H1 (cell line): ENCODE measurements around the gene EYA2. TPM values are rescaled to one million over a fixed set of nuclear protein-coding genes. Genes with fewer than 3 reads are reported as not detected.

Source experiments
- CTCF ChIA-PET: fragments of 300-600 bp; sonication (Branson Sonifier 250); formaldehyde crosslinking; loops from one replicate; lab custom pipeline; 2021; ENCODE audit not compliant: partially characterized antibody; lab: Charles Lee
- POLR2A ChIA-PET: fragments of 300-600 bp; sonication (Branson Sonifier 250); formaldehyde crosslinking; loops from one replicate; lab custom pipeline; 2021; ENCODE audit warnings: inconsistent platforms; ENCODE audit not compliant: partially characterized antibody; lab: Charles Lee
- DNase-seq, 2 experiments: peaks; one replicate each; pipeline versions ENCODE4 v3.0.0 to v3.0.0-alpha.2; 2010 to 2022; ENCODE audit warnings: low spot score in 2 of 2, low read depth in 1 of 2, mixed read lengths in 1 of 2
- FAIRE-seq: peaks from 2 replicates; lab custom pipeline; 2011; peaks lifted over from hg19 to GRCh38; lab: Jason Lieb, UNC
- H2AFZ ChIP-seq: 2 replicates; pipeline ENCODE4 v1.8.1; 2012; ENCODE audit warnings: low read length, inconsistent platforms
- H2AK5ac ChIP-seq: 2 replicates; pipeline ENCODE4 v1.6.1; 2013; ENCODE audit warnings: low read depth, low read length
- H2BK120ac ChIP-seq: replicated peaks from 2 replicates; pipeline ENCODE3; 2013; ENCODE audit warnings: low read depth, low read length, inconsistent platforms
- H2BK12ac ChIP-seq: 2 replicates; pipeline ENCODE4 v1.6.1; 2013; ENCODE audit warnings: low read depth, low read length
- H2BK15ac ChIP-seq: 2 replicates; pipeline ENCODE4 v1.6.1; 2013; ENCODE audit warnings: low read length
- H2BK20ac ChIP-seq: 2 replicates; pipeline ENCODE4 v1.6.1; 2013; ENCODE audit warnings: low read length
- H2BK5ac ChIP-seq: 2 replicates; pipeline ENCODE4 v1.6.1; 2013; ENCODE audit warnings: low read depth, low read length
- H3K14ac ChIP-seq: 2 replicates; pipeline ENCODE4 v1.6.1; 2013; ENCODE audit warnings: inconsistent platforms; ENCODE audit not compliant: insufficient read length
- H3K18ac ChIP-seq: 2 replicates; pipeline ENCODE4 v1.6.1; 2013; ENCODE audit warnings: low read length; ENCODE audit errors: extremely low read depth
- H3K23ac ChIP-seq: 2 replicates; pipeline ENCODE4 v1.6.1; 2013; ENCODE audit warnings: inconsistent platforms; ENCODE audit not compliant: insufficient read length
- H3K23me2 ChIP-seq: 2 replicates; pipeline ENCODE4 v1.6.1; 2013; ENCODE audit warnings: low read depth, low read length
- H3K27ac ChIP-seq: 2 replicates; pipeline ENCODE4 v1.6.1; 2011; ENCODE audit warnings: low read depth, low read length, inconsistent platforms
- H3K27me3 ChIP-seq, 4 experiments: replicated peaks in 1 of 4; 1 replicate in 1 of 4; 2 replicates in 3 of 4; pipeline versions ENCODE4 v1.6.1 to v1.8.1; 2011 to 2013; ENCODE audit warnings: low read length in 3 of 4, mild to moderate bottlenecking in 3 of 4, inconsistent platforms in 2 of 4, mixed read lengths in 2 of 4, moderate library complexity in 1 of 4; ENCODE audit not compliant: control insufficient read depth in 3 of 4, insufficient read depth in 3 of 4; ENCODE audit errors: extremely low read depth in 1 of 4
- H3K36me3 ChIP-seq, 4 experiments: 2 replicates each; pipeline versions ENCODE4 v1.6.1 to v1.8.1; 2011 to 2013; ENCODE audit warnings: mild to moderate bottlenecking in 4 of 4, low read length in 3 of 4, moderate library complexity in 2 of 4, control low read depth in 1 of 4, inconsistent platforms in 1 of 4; ENCODE audit not compliant: insufficient read depth in 4 of 4, control insufficient read depth in 2 of 4
- H3K4ac ChIP-seq: replicated peaks from 2 replicates; pipeline ENCODE3; 2013; ENCODE audit warnings: low read length, low read depth, mixed read lengths, inconsistent platforms; ENCODE audit not compliant: insufficient read length
- H3K4me1 ChIP-seq, 4 experiments: replicated peaks in 1 of 4; 1 replicate in 1 of 4; 2 replicates in 3 of 4; pipeline versions ENCODE4 v1.6.1 to v1.8.1; 2011 to 2013; ENCODE audit warnings: low read length in 3 of 4, inconsistent platforms in 2 of 4, mixed read lengths in 1 of 4; ENCODE audit not compliant: insufficient read depth in 4 of 4, control insufficient read depth in 3 of 4
- H3K4me2 ChIP-seq, 2 experiments: 2 replicates each; pipeline versions ENCODE4 v1.6.1 to v1.8.1; 2011 to 2013; ENCODE audit warnings: low read depth in 2 of 2, low read length in 2 of 2, control low read depth in 1 of 2, inconsistent platforms in 1 of 2, mild to moderate bottlenecking in 1 of 2; ENCODE audit not compliant: insufficient read depth in 1 of 2
- H3K4me3 ChIP-seq, 4 experiments: fragments of 200-600, 300-600 bp in 1 of 4; sonication (generic), shearing (Covaris generic), sonication (Bioruptor Twin) in 1 of 4; 2 replicates each; pipeline versions ENCODE4 v1.5.1 to v1.8.1; 2011 to 2016; ENCODE audit warnings: low read length in 4 of 4, low read depth in 3 of 4, control low read depth in 2 of 4, inconsistent platforms in 2 of 4, mild to moderate bottlenecking in 2 of 4, mixed read lengths in 1 of 4, moderate library complexity in 1 of 4; ENCODE audit not compliant: insufficient read depth in 2 of 4; ENCODE audit errors: extremely low read depth in 1 of 4
- H3K56ac ChIP-seq: replicated peaks from 2 replicates; pipeline ENCODE3; 2013; ENCODE audit warnings: low read depth, mild to moderate bottlenecking, mixed read lengths, low read length, inconsistent platforms; ENCODE audit not compliant: insufficient read length
- H3K79me1 ChIP-seq: 2 replicates; pipeline ENCODE4 v1.6.1; 2013; ENCODE audit warnings: low read depth, low read length, control low read depth
- H3K79me2 ChIP-seq, 2 experiments: 2 replicates each; pipeline versions ENCODE4 v1.6.1 to v1.8.1; 2012 to 2013; ENCODE audit warnings: low read length in 2 of 2, mild to moderate bottlenecking in 2 of 2, inconsistent platforms in 1 of 2; ENCODE audit not compliant: insufficient read depth in 2 of 2, control insufficient read depth in 1 of 2
- H3K9ac ChIP-seq, 4 experiments: replicated peaks in 1 of 4; 1 replicate in 1 of 4; 2 replicates in 3 of 4; pipeline versions ENCODE4 v1.6.1 to v1.8.1; 2011 to 2013; ENCODE audit warnings: low read depth in 3 of 4, low read length in 3 of 4, control low read depth in 2 of 4, mild to moderate bottlenecking in 2 of 4, moderate library complexity in 2 of 4, inconsistent platforms in 1 of 4; ENCODE audit errors: extremely low read depth in 1 of 4
- H3K9me3 ChIP-seq, 2 experiments: 2 replicates each; pipeline versions ENCODE4 v1.6.1 to v1.8.1; 2012 to 2013; ENCODE audit warnings: mild to moderate bottlenecking in 2 of 2, moderate library complexity in 2 of 2, control low read depth in 1 of 2, inconsistent platforms in 1 of 2, low read depth in 1 of 2, low read length in 1 of 2, mixed read lengths in 1 of 2; ENCODE audit not compliant: insufficient read depth in 2 of 2
- H4K20me1 ChIP-seq, 2 experiments: replicated peaks in 1 of 2; 2 replicates each; pipeline versions ENCODE3 to v1.8.1; 2011 to 2013; ENCODE audit warnings: inconsistent platforms in 2 of 2, low read length in 2 of 2, mild to moderate bottlenecking in 1 of 2; ENCODE audit not compliant: insufficient read depth in 2 of 2, control insufficient read depth in 1 of 2
- H4K5ac ChIP-seq: 2 replicates; pipeline ENCODE4 v1.6.1; 2013; ENCODE audit warnings: low read length, low read depth, mixed read lengths, inconsistent platforms; ENCODE audit not compliant: insufficient read length
- H4K8ac ChIP-seq: 2 replicates; pipeline ENCODE4 v1.8.0; 2013; ENCODE audit warnings: mild to moderate bottlenecking, moderate library complexity, low read length, inconsistent platforms; ENCODE audit not compliant: insufficient read depth; ENCODE audit errors: extremely low read depth
- H4K91ac ChIP-seq: replicated peaks from 2 replicates; pipeline ENCODE3; 2013; ENCODE audit warnings: low read length, mixed read lengths, inconsistent platforms; ENCODE audit not compliant: insufficient read length
- CTCF ChIP-seq, 3 experiments: IDR thresholded peaks; 1 replicate in 2 of 3; 2 replicates in 1 of 3; pipeline versions ENCODE4 v1.5.1 to v1.6.1; 2011; ENCODE audit warnings: low read length in 3 of 3, mild to moderate bottlenecking in 3 of 3, inconsistent platforms in 2 of 3, low read depth in 1 of 3, moderate library complexity in 1 of 3; ENCODE audit not compliant: insufficient read depth in 1 of 3; ENCODE audit errors: control extremely low read depth in 1 of 3
- EGR1 ChIP-seq: IDR thresholded peaks from 2 replicates; pipeline ENCODE4 v1.6.1; 2011; ENCODE audit warnings: low read depth, low read length, borderline replicate concordance
- FOSL1 ChIP-seq: IDR thresholded peaks from 2 replicates; pipeline ENCODE4 v1.6.1; 2011; ENCODE audit warnings: mild to moderate bottlenecking, low read depth, low read length, moderate library complexity; ENCODE audit not compliant: insufficient read depth
- PHF8 ChIP-seq: fragments of 200-600 bp; sonication (generic); conservative IDR thresholded peaks from 2 replicates; pipeline ENCODE4 v1.7.1; 2012; ENCODE audit warnings: low read depth, mild to moderate bottlenecking, inconsistent platforms, low read length, moderate library complexity
- SAP30 ChIP-seq: fragments of 300-600 bp; sonication (generic); IDR thresholded peaks from 2 replicates; pipeline ENCODE4 v1.7.1; 2012; ENCODE audit warnings: low read length, moderate library complexity, mild to moderate bottlenecking, inconsistent platforms; ENCODE audit not compliant: insufficient read depth, insufficient replicate concordance
- SP2 ChIP-seq: IDR thresholded peaks from 2 replicates; pipeline ENCODE4 v1.6.1; 2012; ENCODE audit warnings: mild to moderate bottlenecking, low read length, inconsistent platforms
- TAF7 ChIP-seq: optimal IDR thresholded peaks from 2 replicates; pipeline ENCODE3; 2011; ENCODE audit warnings: low read depth, mild to moderate bottlenecking, inconsistent platforms, low read length, moderate library complexity, borderline replicate concordance
- WGBS, 2 experiments: shearing (Covaris generic) in 1 of 2; methylation state at CpG; one replicate each; pipeline versions ENCODE4 v1.1.6 to v1.1.7; 2013 to 2015; ENCODE audit warnings: low lambda C conversion rate in 2 of 2, mixed read lengths in 2 of 2, inconsistent platforms in 1 of 2, low coverage in 1 of 2, missing lambda C conversion rate in 1 of 2; ENCODE audit not compliant: insufficient replicate concordance in 2 of 2, insufficient coverage in 1 of 2, insufficient read length in 1 of 2; ENCODE audit errors: extremely low coverage in 1 of 2, missing lambda C conversion rate in 1 of 2; 5-methylcytosine and 5-hydroxymethylcytosine counted together
- polyA plus RNA-seq, 7 experiments: library from polyadenylated mRNA; depleted of rRNA in 3 of 7; stranded (reverse) in 5 of 7; unstranded in 2 of 7; fragments of >200 nt in 5 of 7; fragments of 200-250 nt in 2 of 7; gene quantifications; 1 replicate in 5 of 7; 2 replicates in 1 of 7; 4 replicates in 1 of 7; pipeline versions ENCODE4 v1.2.1 to v1.2.3, GENCODE V29; 2011 to 2013; ENCODE audit warnings: missing spikeins in 2 of 7, mixed read lengths in 2 of 7
- total RNA-seq: library from RNA; stranded (reverse); fragmentation: NEBNext Ultra II Directional; extraction: Animal tissue kit (Norgen Biotek cat#: 25700); gene quantifications from 2 replicates; pipeline ENCODE4 v1.2.1, GENCODE V29; 2021
- TF ChIP-seq, protein P1 (sequence below): IDR thresholded peaks from 2 replicates; pipeline ENCODE4 v1.6.1; 2011; ENCODE audit warnings: low read length, improper control_type of control experiment

Gene EYA2
- total and polyA plus RNA-seq, 2 of the 8 experiments (the other 6 are each of a cell fraction or from before 2014, with no cell fraction given): 1.6 to 1.7 TPM

DNA sequence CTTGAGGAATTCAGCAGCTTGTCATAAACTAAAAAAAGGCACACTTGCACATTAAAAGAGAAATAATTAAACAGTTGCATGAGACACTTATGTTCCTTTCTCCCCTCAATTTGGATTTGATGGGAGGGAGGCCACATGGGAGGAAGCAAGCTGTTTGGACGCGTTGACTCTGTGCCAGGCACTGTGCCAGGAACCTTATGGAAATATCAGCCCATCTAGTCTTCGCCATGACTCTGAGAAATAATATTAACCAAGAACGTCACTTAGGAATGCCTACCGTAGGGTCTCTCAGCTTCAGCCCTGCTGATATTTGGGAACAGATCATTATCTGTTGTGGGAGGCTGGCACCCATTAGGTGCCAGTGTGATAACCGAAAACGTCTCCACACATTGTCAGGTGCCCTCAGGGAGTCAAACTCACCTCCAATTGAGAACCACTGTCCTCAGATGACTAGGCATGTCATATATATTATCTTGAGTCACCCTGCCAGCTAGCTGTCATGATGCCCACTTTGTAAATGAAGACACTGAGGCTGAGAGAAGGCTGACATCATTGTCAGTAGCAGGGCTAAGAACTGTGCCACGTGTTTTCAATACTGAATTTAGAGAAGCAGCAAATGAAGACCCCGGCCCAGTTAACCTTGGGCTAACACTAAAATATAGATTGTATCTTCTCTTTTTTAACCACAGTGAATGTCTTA lies 36.1 kb downstream of the EYA2 start:
- H4K20me1 ChIP-seq: no peaks in the 10 kb centered on the region
- no peak overlapping the region for H3K56ac ChIP-seq
- no peaks in the 10 kb centered on the region for H3K36me3 ChIP-seq
- H2BK20ac ChIP-seq: no peak overlapping the region
- no peak overlapping the region for H4K5ac ChIP-seq
- no peak overlapping the region for H3K27ac ChIP-seq
- no peak overlapping the region for H4K91ac ChIP-seq
- no peak overlapping the region for H3K4me3 ChIP-seq
- TF ChIP-seq, protein P1, sequence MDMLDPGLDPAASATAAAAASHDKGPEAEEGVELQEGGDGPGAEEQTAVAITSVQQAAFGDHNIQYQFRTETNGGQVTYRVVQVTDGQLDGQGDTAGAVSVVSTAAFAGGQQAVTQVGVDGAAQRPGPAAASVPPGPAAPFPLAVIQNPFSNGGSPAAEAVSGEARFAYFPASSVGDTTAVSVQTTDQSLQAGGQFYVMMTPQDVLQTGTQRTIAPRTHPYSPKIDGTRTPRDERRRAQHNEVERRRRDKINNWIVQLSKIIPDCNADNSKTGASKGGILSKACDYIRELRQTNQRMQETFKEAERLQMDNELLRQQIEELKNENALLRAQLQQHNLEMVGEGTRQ: no peak
- no peak for TF ChIP-seq EGR1
- no peak for TF ChIP-seq SAP30
- TF ChIP-seq SP2: no peak
- no peak for TF ChIP-seq TAF7
- no peak for TF ChIP-seq PHF8
- TF ChIP-seq FOSL1: no peak
- TF ChIP-seq CTCF (IDR thresholded peaks at IDR 0.05; ENCODE audit: control extremely low read depth in 1 of 3, insufficient read depth in 1 of 3, low read depth in 1 of 3, low read length in 3 of 3): no peak
- TF ChIP-seq, all 59 proteins: peak for 0
- Histone ChIP-seq H2BK15ac (no peak overlapping the region), H3K4me2 (no peak overlapping the region), H3K79me2 (no peaks in the 10 kb centered on the region), H3K23me2 (no peaks in the 10 kb centered on the region; the same call in 1 of the 2 replicates), H2BK12ac (no peak overlapping the region), H3K14ac (no peak overlapping the region), H3K9ac (no peak overlapping the region), H3K9me3 (no peaks in the 10 kb centered on the region; a peak in 1 of 4 replicates), H2AFZ (no peak overlapping the region), H2AK5ac (no peak overlapping the region), H3K27me3 (no peaks in the 10 kb centered on the region), H3K18ac (no peak overlapping the region), H4K8ac (no peak overlapping the region), H2BK5ac (no peak overlapping the region), H2BK120ac (no peak overlapping the region), H3K23ac (no peak overlapping the region), H3K4me1 (peaks cover 0 to 7% (median 4%) of the 10 kb centered on the region in 4 experiments; a peak in 2 of 7 replicates), H3K4ac (no peak overlapping the region), H3K79me1 (0 out of 2 replicates have a peak, but pooled peaks cover 2% of the 10 kb centered on the region)
- WGBS, 2 experiments: 75% methylated on average over 9 of the region's 9 CpGs; no CpG with 5 or more reads in 1 of the 2 experiments
- FAIRE-seq (no peak), DNase-seq (no peak)
- ChIA-PET POLR2A (no interaction called here), CTCF (interaction anchor here (0.8 kb wide), 1 partner anchor 37 kb away, joined by 3 read pairs; no protein-coding TSS in a partner anchor)
